Panc1 (cell line): Measurements from ENCODE around the gene EFCAB8. TPM values are rescaled to one million over a fixed set of nuclear protein-coding genes. Genes with fewer than 3 reads are reported as not detected.

ENCODE experiments used
- ATAC-seq: fragments of 200-7000 bp; cut with Tn5 transposase; 2 replicates; pipeline ENCODE4 v1.9.1; 2020; ENCODE audit warnings: mild to moderate bottlenecking, moderate library complexity
- BruUV-seq: library from RNA; stranded (reverse); fragments of 400-500 nt; replicated peaks from 2 replicates; lab custom pipeline; 2021; lab: Mats Ljungman, UMichigan
- CTCF ChIA-PET: fragments of 300-600 bp; sonication (Branson Sonifier 250); formaldehyde crosslinking; loops from one replicate; lab custom pipeline; 2022; ENCODE audit warnings: antibody characterized with exemption; lab: Charles Lee
- POLR2A ChIA-PET: fragments of 300-600 bp; sonication (Branson Sonifier 250); formaldehyde crosslinking; loops from one replicate; lab custom pipeline; 2022; ENCODE audit warnings: antibody characterized with exemption; lab: Charles Lee
- DNase-seq: peaks from one replicate; pipeline ENCODE4 v3.0.0-alpha.2; 2010; ENCODE audit warnings: low read depth, low spot score
- H3K27ac ChIP-seq: 2 replicates; pipeline ENCODE4 v1.5.1; 2011; ENCODE audit warnings: mild to moderate bottlenecking, low read length, inconsistent platforms
- H3K27me3 ChIP-seq: fragments of 200-500 bp; sonication (Bioruptor generic); 2 replicates; pipeline ENCODE4 v1.6.0; 2014; ENCODE audit warnings: low read length, inconsistent platforms; ENCODE audit not compliant: control insufficient read depth, insufficient read depth
- H3K36me3 ChIP-seq: fragments of 200-500 bp; sonication (Bioruptor generic); 2 replicates; pipeline ENCODE4 v1.5.1; 2014; ENCODE audit warnings: inconsistent platforms, mild to moderate bottlenecking, low read length, moderate library complexity; ENCODE audit not compliant: control insufficient read depth, insufficient read depth
- H3K4me1 ChIP-seq: 2 replicates; pipeline ENCODE4 v1.5.1; 2011; ENCODE audit warnings: inconsistent platforms, mild to moderate bottlenecking, low read length, moderate library complexity; ENCODE audit not compliant: control insufficient read depth, insufficient read depth
- H3K4me3 ChIP-seq, 2 experiments: 2 replicates each; pipeline ENCODE4 v1.5.1; 2011 to 2012; ENCODE audit warnings: low read depth in 2 of 2, low read length in 2 of 2, mild to moderate bottlenecking in 2 of 2, inconsistent platforms in 1 of 2, moderate library complexity in 1 of 2
- H3K9me3 ChIP-seq: fragments of 200-500 bp; sonication (Bioruptor generic); 2 replicates; pipeline ENCODE4 v1.5.1; 2014; ENCODE audit warnings: low read depth, mild to moderate bottlenecking, inconsistent platforms, low read length, moderate library complexity; ENCODE audit not compliant: control insufficient read depth, insufficient read depth
- CTCF ChIP-seq: fragments of 450-650 bp; IDR thresholded peaks from 2 replicates; pipeline ENCODE4 v1.5.1; 2017; ENCODE audit warnings: mild to moderate bottlenecking
- POLR2AphosphoS5 ChIP-seq: IDR thresholded peaks from 2 replicates; pipeline ENCODE4 v1.6.1; 2012; ENCODE audit warnings: mild to moderate bottlenecking, low read depth, low read length, moderate library complexity
- REST ChIP-seq, 2 experiments: IDR thresholded peaks; 2 replicates each; pipeline ENCODE4 v1.6.1; 2011 to 2012; ENCODE audit warnings: low read depth in 2 of 2, control low read depth in 1 of 2, low read length in 1 of 2, mild to moderate bottlenecking in 1 of 2, moderate library complexity in 1 of 2; ENCODE audit not compliant: insufficient read depth in 1 of 2
- SIN3A ChIP-seq: IDR thresholded peaks from 2 replicates; pipeline ENCODE4 v1.6.1; 2012; ENCODE audit warnings: low read depth, mild to moderate bottlenecking, low read length, moderate library complexity, borderline replicate concordance; ENCODE audit not compliant: insufficient read depth
- TCF7L2 ChIP-seq: IDR thresholded peaks from 2 replicates; pipeline ENCODE4 v1.6.1; 2011; ENCODE audit warnings: mild to moderate bottlenecking, low read depth, low read length, inconsistent platforms
- in situ Hi-C: cut with HindIII; loops from 2 replicates; pipeline ENCODE4 v1.10.0; 2016; ENCODE audit warnings: low sequenced_read_pairs, low pct_unique_long_range_greater_than_20kb
- intact Hi-C: fragments of 100-400 bp; cut with micrococcal nuclease; formaldehyde crosslinking; loops from one replicate; pipeline ENCODE4 v1.10.0; 2022; ENCODE audit not compliant: unreplicated experiment
- total RNA-seq: library from RNA; stranded (reverse); gene quantifications from one replicate; pipeline ENCODE4 v1.2.1, GENCODE V29; 2021; ENCODE audit not compliant: unreplicated experiment

Gene EFCAB8
- total RNA-seq, 1 experiment from 2014 or later = 1.1 TPM

GRCh38 chr20:32929162-32929561, 70.4 kb downstream of the EFCAB8 start:
- Histone ChIP-seq H3K4me1 (no peaks in the 10 kb centered on the region), H3K27me3 (no peaks in the 10 kb centered on the region), H3K4me3 (no peak overlapping the region), H3K9me3 (no peaks in the 10 kb centered on the region), H3K36me3 (no peaks in the 10 kb centered on the region), H3K27ac (no peak overlapping the region)
- ATAC-seq (no peak), DNase-seq (no peak)
- TF ChIP-seq POLR2AphosphoS5 (no peak), TCF7L2 (no peak), REST (IDR thresholded peaks at IDR 0.05; ENCODE audit: insufficient read depth in 1 of 2, low read depth in 2 of 2, low read length in 1 of 2) (no peak), CTCF (no peak), SIN3A (no peak)
- intact Hi-C loops = no loop called here
- ChIA-PET CTCF (no interaction called here), POLR2A (no interaction called here)
- BruUV-seq = no TSS peak
- in situ Hi-C loops = no loop called here

- ChIA-PET POLR2A (no interaction called here), CTCF (no interaction called here)
- Histone ChIP-seq H3K27ac (no peak overlapping the region), H3K9me3 (no peaks in the 10 kb centered on the region), H3K4me1 (no peaks in the 10 kb centered on the region), H3K27me3 (no peaks in the 10 kb centered on the region), H3K36me3 (no peaks in the 10 kb centered on the region), H3K4me3 (no peak overlapping the region)
- DNase-seq (no peak), ATAC-seq (no peak)
- intact Hi-C loops (no loop called here), in situ Hi-C loops (no loop called here)
- no TSS peak for BruUV-seq
- TF ChIP-seq TCF7L2 (no peak), POLR2AphosphoS5 (no peak), SIN3A (no peak), REST (IDR thresholded peaks at IDR 0.05; ENCODE audit: insufficient read depth in 1 of 2, low read depth in 2 of 2, low read length in 1 of 2) (no peak), CTCF (no peak)
Measured at GRCh38 chr20:32930181-32930580, 71.5 kb downstream of the EFCAB8 start.
